Measurements from ENCODE around the gene MFAP2.
A peak's percentile ranks its signal among the peaks of the same experiment; 100 is the strongest.
"Not testable (repeated sequence)": the region's sequence is repeated elsewhere in the genome, so short reads cannot be mapped to it uniquely, and the experiment has no call there.

The MFAP2 gene

DNA sequence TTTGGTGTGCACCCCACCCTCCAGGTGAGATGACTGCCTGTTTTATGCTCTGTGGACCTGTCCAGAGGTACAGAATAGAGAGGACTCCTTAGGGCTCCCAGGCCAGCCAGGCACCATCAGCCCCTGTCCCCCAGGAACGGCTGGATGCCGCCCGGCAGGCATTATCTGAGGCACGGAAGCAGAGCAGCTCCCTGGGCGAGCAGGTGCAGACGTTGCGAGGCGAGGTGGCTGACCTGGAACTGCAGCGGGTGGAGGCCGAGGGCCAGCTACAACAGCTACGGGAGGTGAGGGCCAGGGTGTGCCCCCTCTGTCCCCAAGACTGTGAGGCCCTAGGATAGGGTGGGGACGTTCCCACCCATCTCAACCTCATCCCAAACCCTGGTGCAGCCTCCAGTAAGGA is 10.8 kb downstream of the MFAP2 start:
- Histone ChIP-seq H3K4me1 (ENCODE audit: control insufficient read depth, insufficient read depth, low read length) (peaks cover 7% of the 10 kb centered on the region; the same call in 1 of the 2 replicates), H3K27ac (ENCODE audit: low read depth, low read length) (no peak overlapping the region), H3K36me3 (ENCODE audit: control insufficient read depth, insufficient read depth, low read length) (peaks cover 68% of the 10 kb centered on the region)

DNA sequence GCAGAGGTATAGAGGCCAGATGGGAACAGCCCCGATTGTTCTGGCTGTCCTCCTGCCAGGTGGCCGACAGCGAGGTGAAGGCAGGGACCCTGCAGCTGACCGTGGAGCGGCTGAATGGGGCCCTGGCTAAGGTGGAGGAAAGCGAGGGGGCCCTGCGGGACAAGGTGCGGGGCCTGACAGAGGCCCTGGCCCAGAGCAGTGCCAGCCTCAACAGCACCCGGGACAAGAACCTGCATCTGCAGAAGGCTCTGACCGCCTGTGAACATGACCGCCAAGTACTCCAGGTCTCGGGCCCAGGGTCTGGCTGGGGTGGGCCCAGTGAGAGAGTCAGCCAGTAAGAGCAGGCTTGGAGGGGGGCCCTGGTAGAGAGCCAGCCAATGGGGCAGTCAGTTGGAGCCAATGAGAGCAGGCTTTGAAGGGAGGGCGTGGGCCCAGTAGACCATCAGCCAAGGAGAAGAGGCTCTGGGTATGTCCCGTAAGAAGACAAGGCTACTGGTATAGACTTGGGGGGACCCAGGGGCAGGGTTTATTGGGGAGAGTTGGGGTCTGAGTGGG is 11.3 kb downstream of the MFAP2 start:
- Histone ChIP-seq H3K9ac (ENCODE audit: low read depth, low read length) (no peak overlapping the region), H3K9me3 (ENCODE audit: control insufficient read depth, insufficient read depth, low read length) (no peaks in the 10 kb centered on the region), H3K27ac (ENCODE audit: low read depth, low read length) (no peak overlapping the region), H3K4me3 (ENCODE audit: low read depth, low read length) (no peak overlapping the region), H3K27me3 (ENCODE audit: control insufficient read depth, insufficient read depth, low read length) (no peaks in the 10 kb centered on the region), H3K36me3 (ENCODE audit: control insufficient read depth, insufficient read depth, low read length) (peaks cover 68% of the 10 kb centered on the region), H3K4me1 (ENCODE audit: control insufficient read depth, insufficient read depth, low read length) (peaks cover 7% of the 10 kb centered on the region; the same call in 1 of the 2 replicates)

More for the DNA sequence above, 10.8 kb downstream of the MFAP2 start:
- H3K4me3 ChIP-seq (ENCODE audit: low read depth, low read length) = no peak overlapping the region
- H3K9ac ChIP-seq (ENCODE audit: low read depth, low read length) = no peak overlapping the region
- no peaks in the 10 kb centered on the region for H3K9me3 ChIP-seq (ENCODE audit: control insufficient read depth, insufficient read depth, low read length)
- no peaks in the 10 kb centered on the region for H3K27me3 ChIP-seq (ENCODE audit: control insufficient read depth, insufficient read depth, low read length)

GRCh38 chr1:16968372-16968771 is 12.0 kb downstream of the MFAP2 start:
- Histone ChIP-seq H3K9me3 (ENCODE audit: control insufficient read depth, insufficient read depth, low read length) (no peaks in the 10 kb centered on the region), H3K27ac (ENCODE audit: low read depth, low read length) (no peak overlapping the region), H3K4me3 (ENCODE audit: low read depth, low read length) (no peak overlapping the region), H3K4me1 (ENCODE audit: control insufficient read depth, insufficient read depth, low read length) (peaks cover 7% of the 10 kb centered on the region; the same call in 1 of the 2 replicates), H3K36me3 (ENCODE audit: control insufficient read depth, insufficient read depth, low read length) (peaks cover 66% of the 10 kb centered on the region), H3K27me3 (ENCODE audit: control insufficient read depth, insufficient read depth, low read length) (no peaks in the 10 kb centered on the region), H3K9ac (ENCODE audit: low read depth, low read length) (no peak overlapping the region)

- H3K36me3 ChIP-seq (ENCODE audit: control insufficient read depth, insufficient read depth, low read length) = peaks cover 62% of the 10 kb centered on the region
- no peaks in the 10 kb centered on the region for H3K9me3 ChIP-seq (ENCODE audit: control insufficient read depth, insufficient read depth, low read length)
- H3K4me1 ChIP-seq (ENCODE audit: control insufficient read depth, insufficient read depth, low read length) = peaks cover 7% of the 10 kb centered on the region; the same call in 1 of the 2 replicates
- no peak overlapping the region for H3K27ac ChIP-seq (ENCODE audit: low read depth, low read length)
- H3K4me3 ChIP-seq (ENCODE audit: low read depth, low read length) = no peak overlapping the region
- H3K9ac ChIP-seq (ENCODE audit: low read depth, low read length) = no peak overlapping the region
- H3K27me3 ChIP-seq (ENCODE audit: control insufficient read depth, insufficient read depth, low read length) = no peaks in the 10 kb centered on the region
Observed at GRCh38 chr1:16967962-16968361, 12.5 kb downstream of the MFAP2 start.

DNA sequence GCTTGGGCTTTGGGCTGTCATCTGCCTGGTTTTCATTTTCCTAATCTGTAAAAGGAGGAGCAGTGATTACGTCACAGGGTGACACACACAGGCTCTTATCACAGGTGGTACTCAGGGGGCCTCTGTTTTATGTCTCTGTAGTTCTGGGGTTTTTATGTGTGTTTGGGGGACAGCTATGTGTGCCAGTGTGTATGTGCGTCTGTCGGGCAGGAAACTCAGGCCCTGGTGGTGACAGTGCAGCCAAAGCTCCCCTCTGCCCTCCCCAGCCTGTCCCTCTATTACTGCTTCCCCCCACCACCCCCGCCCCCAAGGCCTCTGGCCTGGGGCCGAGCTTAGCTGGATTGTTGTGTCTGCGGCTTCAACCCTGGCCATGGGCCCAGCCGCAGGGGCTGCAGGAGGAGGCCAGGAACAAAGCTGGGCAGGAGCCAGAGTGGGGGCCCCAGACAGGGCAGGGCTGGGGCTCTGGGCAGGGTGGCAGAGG is 13.3 kb downstream of the MFAP2 start:
- Histone ChIP-seq H3K27me3 (ENCODE audit: control insufficient read depth, insufficient read depth, low read length) (no peaks in the 10 kb centered on the region), H3K27ac (ENCODE audit: low read depth, low read length) (no peak overlapping the region), H3K9me3 (ENCODE audit: control insufficient read depth, insufficient read depth, low read length) (no peaks in the 10 kb centered on the region), H3K4me1 (ENCODE audit: control insufficient read depth, insufficient read depth, low read length) (peaks cover 6% of the 10 kb centered on the region; the same call in 1 of the 2 replicates), H3K36me3 (ENCODE audit: control insufficient read depth, insufficient read depth, low read length) (peaks cover 54% of the 10 kb centered on the region), H3K9ac (ENCODE audit: low read depth, low read length) (no peak overlapping the region), H3K4me3 (ENCODE audit: low read depth, low read length) (no peak overlapping the region)

DNA sequence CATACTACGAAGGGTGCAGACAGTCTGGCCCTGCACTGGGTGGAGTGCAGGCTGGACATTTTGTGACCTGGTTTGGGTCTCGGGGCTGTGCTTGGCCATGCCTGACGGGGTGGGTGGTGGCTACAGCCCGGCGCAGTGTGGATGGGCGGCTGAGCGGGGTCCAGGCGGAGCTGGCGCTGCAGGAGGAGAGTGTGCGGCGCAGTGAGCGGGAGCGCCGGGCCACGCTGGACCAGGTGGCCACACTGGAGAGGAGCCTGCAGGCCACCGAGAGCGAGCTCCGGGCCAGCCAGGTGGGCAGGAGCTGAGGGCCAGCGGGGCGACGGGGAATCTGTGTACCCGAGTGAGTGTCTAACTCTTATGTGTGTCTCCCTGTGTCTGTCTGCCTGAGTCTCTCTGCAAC is 14.1 kb downstream of the MFAP2 start:
- Histone ChIP-seq H3K9ac (ENCODE audit: low read depth, low read length) (no peak overlapping the region), H3K36me3 (ENCODE audit: control insufficient read depth, insufficient read depth, low read length) (peaks cover 53% of the 10 kb centered on the region), H3K27me3 (ENCODE audit: control insufficient read depth, insufficient read depth, low read length) (no peaks in the 10 kb centered on the region), H3K9me3 (ENCODE audit: control insufficient read depth, insufficient read depth, low read length) (no peaks in the 10 kb centered on the region), H3K4me3 (ENCODE audit: low read depth, low read length) (no peak overlapping the region), H3K4me1 (ENCODE audit: control insufficient read depth, insufficient read depth, low read length) (no peaks in the 10 kb centered on the region), H3K27ac (ENCODE audit: low read depth, low read length) (no peak overlapping the region)

GRCh38 chr1:16965486-16966067 is 14.8 kb downstream of the MFAP2 start:
- Histone ChIP-seq H3K9ac (ENCODE audit: low read depth, low read length) (no peak overlapping the region), H3K27ac (ENCODE audit: low read depth, low read length) (no peak overlapping the region), H3K36me3 (ENCODE audit: control insufficient read depth, insufficient read depth, low read length) (peaks cover 48% of the 10 kb centered on the region), H3K4me3 (ENCODE audit: low read depth, low read length) (no peak overlapping the region), H3K9me3 (ENCODE audit: control insufficient read depth, insufficient read depth, low read length) (no peaks in the 10 kb centered on the region), H3K4me1 (ENCODE audit: control insufficient read depth, insufficient read depth, low read length) (no peaks in the 10 kb centered on the region), H3K27me3 (ENCODE audit: control insufficient read depth, insufficient read depth, low read length) (no peaks in the 10 kb centered on the region)

DNA sequence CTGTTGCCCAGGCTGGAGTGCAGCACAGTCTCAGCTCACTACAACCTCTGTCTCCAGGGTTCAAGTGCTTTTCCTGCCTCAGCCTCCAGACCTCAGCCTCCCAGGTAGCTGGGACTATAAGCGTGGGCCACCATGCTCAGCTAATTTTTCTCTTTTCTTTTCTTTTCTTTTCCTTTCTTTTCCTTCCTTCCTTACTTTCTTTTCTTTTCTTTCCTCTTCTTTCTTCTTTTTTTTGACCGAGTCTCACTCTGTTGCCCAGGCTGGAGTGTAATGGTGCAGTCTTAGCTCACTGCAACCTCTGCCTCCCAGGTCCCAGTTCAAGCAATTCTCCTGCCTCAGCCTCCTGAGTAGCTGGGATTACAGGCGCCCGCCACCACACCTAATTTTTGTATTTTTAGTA is 16.3 kb downstream of the MFAP2 start:
- not testable (repeated sequence) for H3K4me3 ChIP-seq (ENCODE audit: low read depth, low read length); H3K9ac ChIP-seq (ENCODE audit: low read depth, low read length); H3K27me3 ChIP-seq (ENCODE audit: control insufficient read depth, insufficient read depth, low read length); H3K9me3 ChIP-seq (ENCODE audit: control insufficient read depth, insufficient read depth, low read length); H3K4me1 ChIP-seq (ENCODE audit: control insufficient read depth, insufficient read depth, low read length); H3K27ac ChIP-seq (ENCODE audit: low read depth, low read length)
- H3K36me3 ChIP-seq (ENCODE audit: control insufficient read depth, insufficient read depth, low read length) = peaks cover 42% of the 10 kb centered on the region

DNA sequence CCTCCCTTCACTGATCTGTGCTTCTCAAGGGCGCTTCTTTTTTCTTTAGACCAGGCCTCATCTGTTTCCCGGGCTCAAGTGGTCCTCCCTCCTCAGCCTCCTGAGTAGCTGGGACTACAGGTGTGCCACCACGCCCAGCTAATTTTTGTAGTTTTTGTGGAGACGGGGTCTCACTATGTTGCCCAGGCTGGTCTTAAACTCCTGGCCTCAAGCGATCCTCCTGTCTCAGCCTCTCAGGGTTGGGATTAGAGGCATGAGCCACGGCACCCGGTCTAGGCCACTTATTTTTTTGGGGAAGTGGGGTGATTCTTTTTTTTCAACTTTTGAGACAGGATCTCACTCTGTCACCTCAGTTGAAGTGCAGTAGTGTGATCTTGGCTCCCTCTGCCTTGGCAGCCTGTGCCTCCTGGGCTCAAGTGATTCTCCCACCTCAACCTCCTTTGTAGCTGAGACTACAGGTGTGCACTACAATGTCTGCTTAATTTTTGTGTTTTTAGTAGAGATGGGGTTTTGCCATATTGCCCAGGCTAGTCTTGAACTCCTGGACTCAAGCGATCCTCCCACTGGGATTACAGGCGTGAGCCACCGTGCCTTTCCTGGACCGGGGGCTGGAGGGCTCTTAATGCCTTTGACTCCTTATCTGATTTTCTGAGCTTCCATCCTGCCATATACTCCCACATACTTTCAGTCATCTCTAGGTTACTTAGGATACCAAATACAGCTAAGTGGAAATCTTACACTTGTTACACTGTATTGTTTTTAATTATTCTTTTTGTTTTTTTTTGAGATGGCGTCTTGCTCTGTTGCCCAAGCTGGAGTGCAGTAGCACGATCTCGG is 18.9 kb downstream of the MFAP2 start:
- no peaks in the 10 kb centered on the region for H3K4me1 ChIP-seq (ENCODE audit: control insufficient read depth, insufficient read depth, low read length)
- no peaks in the 10 kb centered on the region for H3K9me3 ChIP-seq (ENCODE audit: control insufficient read depth, insufficient read depth, low read length)
- no peak overlapping the region for H3K27ac ChIP-seq (ENCODE audit: low read depth, low read length)
- no peak overlapping the region for H3K9ac ChIP-seq (ENCODE audit: low read depth, low read length)
- H3K36me3 ChIP-seq (ENCODE audit: control insufficient read depth, insufficient read depth, low read length) = peaks cover 45% of the 10 kb centered on the region
- peak overlapping the region; percentile 60; the same call in 1 of the 2 replicates for H3K4me3 ChIP-seq (ENCODE audit: low read depth, low read length)
- H3K27me3 ChIP-seq (ENCODE audit: control insufficient read depth, insufficient read depth, low read length) = no peaks in the 10 kb centered on the region

GRCh38 chr1:16960560-16961296 is 19.7 kb downstream of the MFAP2 start:
- Histone ChIP-seq H3K36me3 (ENCODE audit: control insufficient read depth, insufficient read depth, low read length) (peaks cover 45% of the 10 kb centered on the region), H3K4me3 (ENCODE audit: low read depth, low read length) (peak overlapping the region; percentile 60; the same call in 1 of the 2 replicates), H3K9ac (ENCODE audit: low read depth, low read length) (peak overlapping the region; percentile 51; the same call in 1 of the 2 replicates), H3K4me1 (ENCODE audit: control insufficient read depth, insufficient read depth, low read length) (no peaks in the 10 kb centered on the region), H3K9me3 (ENCODE audit: control insufficient read depth, insufficient read depth, low read length) (no peaks in the 10 kb centered on the region), H3K27ac (ENCODE audit: low read depth, low read length) (peak overlapping the region; percentile 55), H3K27me3 (ENCODE audit: control insufficient read depth, insufficient read depth, low read length) (no peaks in the 10 kb centered on the region)
